Measurements from ENCODE around the gene LIN28B.

The LIN28B gene

GRCh38 chr6:104955927-104956730, 778 bp upstream of the LIN28B start:
- H3K4me3 ChIP-seq (ENCODE audit: low read depth, low read length), result no peak overlapping the region
- in situ Hi-C loops (cut with HindIII; ENCODE audit: low sequenced_read_pairs), result no loop called here
- DNase-seq (ENCODE audit: low read depth, low spot score), result no peak
- TF ChIP-seq CTCF (IDR thresholded peaks at IDR 0.05; ENCODE audit: low read depth, low read length), result no peak

- DNase-seq (ENCODE audit: low read depth, low spot score), result no peak
- no peak for TF ChIP-seq CTCF (IDR thresholded peaks at IDR 0.05; ENCODE audit: low read depth, low read length)
- H3K4me3 ChIP-seq (ENCODE audit: low read depth, low read length), result no peak overlapping the region
- in situ Hi-C loops (cut with HindIII; ENCODE audit: low sequenced_read_pairs), result no loop called here
Observed at GRCh38 chr6:104957301-104958177, 632 bp downstream of the LIN28B start.

GRCh38 chr6:104958178-104959025, 1.5 kb downstream of the LIN28B start:
- in situ Hi-C loops (cut with HindIII; ENCODE audit: low sequenced_read_pairs), result no loop called here
- DNase-seq (ENCODE audit: low read depth, low spot score), result no peak
- TF ChIP-seq CTCF (IDR thresholded peaks at IDR 0.05; ENCODE audit: low read depth, low read length), result no peak
- no peak overlapping the region for H3K4me3 ChIP-seq (ENCODE audit: low read depth, low read length)

- TF ChIP-seq CTCF (IDR thresholded peaks at IDR 0.05; ENCODE audit: low read depth, low read length), result no peak
- in situ Hi-C loops (cut with HindIII; ENCODE audit: low sequenced_read_pairs), result no loop called here
- DNase-seq (ENCODE audit: low read depth, low spot score), result no peak
- no peak overlapping the region for H3K4me3 ChIP-seq (ENCODE audit: low read depth, low read length)
Observed at GRCh38 chr6:104959026-104959858, 2.3 kb downstream of the LIN28B start.

GRCh38 chr6:104969108-104969507, 12.2 kb downstream of the LIN28B start:
- no peak overlapping the region for H3K4me3 ChIP-seq (ENCODE audit: low read depth, low read length)
- no peak for DNase-seq (ENCODE audit: low read depth, low spot score)
- TF ChIP-seq CTCF (IDR thresholded peaks at IDR 0.05; ENCODE audit: low read depth, low read length), result no peak
- in situ Hi-C loops (cut with HindIII; ENCODE audit: low sequenced_read_pairs), result no loop called here

Data from astrocyte of the spinal cord (primary cell).